Stimulated activated CD4-positive, alpha-beta T cell treated with anti-CD3 and anti-CD28 coated beads, Interleukin-15, amount 100 ng/mL, for 24 hours (primary cell): ENCODE data around the gene FBXO40.

ENCODE experiments used
- DNase-seq: peaks from one replicate; pipeline ENCODE4 v3.0.0-alpha.2; 2020

FBXO40 gene

GRCh38 chr3:121667333-121667732 lies 74.2 kb downstream of the FBXO40 start:
- DNase-seq: no peak

- no peak for DNase-seq
These were observed 77.5 kb downstream of the FBXO40 start for GRCh38 chr3:121670676-121671075.

GRCh38 chr3:121677141-121677540 lies 84.0 kb downstream of the FBXO40 start:
- no peak for DNase-seq
